Gastrocnemius medialis (tissue), 4 donors: Measurements from ENCODE around the gene VASN. TPM values are rescaled to one million over a fixed set of nuclear protein-coding genes. Genes with fewer than 3 reads are reported as not detected.
A peak's percentile ranks its signal among the peaks of the same experiment; 100 is the strongest.

ENCODE experiments used
- ATAC-seq, 2 donors: fragments of 150-250 bp; one replicate each; pipeline ENCODE4 v1.9.1; 2016
- DNase-seq, 2 donors: peaks; one replicate each; pipeline ENCODE4 v3.0.0-alpha.2; 2019
- H3K27ac ChIP-seq, 4 donors: fragments of 200-600 bp; sonication (generic); 1 replicate in 1 of 4; 2 replicates in 3 of 4; pipeline ENCODE4 v1.5.1; 2016 to 2018; ENCODE audit warnings: mild to moderate bottlenecking in 2 of 4, moderate library complexity in 1 of 4
- H3K27me3 ChIP-seq, 3 donors: fragments of 200-600 bp; sonication (generic) in 2 of 3; 1 replicate in 1 of 3; 2 replicates in 2 of 3; pipeline versions ENCODE4 v1.5.1 to v1.6.0; 2016 to 2019; ENCODE audit warnings: mild to moderate bottlenecking in 1 of 3, moderate library complexity in 1 of 3
- H3K36me3 ChIP-seq, 2 donors: fragments of 200-600 bp; sonication (generic) in 1 of 2; one replicate each; pipeline ENCODE4 v1.5.1; 2017 to 2018
- H3K4me1 ChIP-seq, 2 donors: fragments of 200-600 bp; sonication (generic) in 1 of 2; one replicate each; pipeline ENCODE4 v1.5.1; 2016 to 2017; ENCODE audit warnings: mild to moderate bottlenecking in 2 of 2
- H3K4me3 ChIP-seq, 4 donors: fragments of 200-600 bp; sonication (generic) in 3 of 4; 1 replicate in 1 of 4; 2 replicates in 3 of 4; pipeline ENCODE4 v1.5.1; 2016 to 2019; ENCODE audit warnings: mild to moderate bottlenecking in 2 of 4
- H3K9me3 ChIP-seq, 3 donors: fragments of 200-600 bp; sonication (generic) in 2 of 3; 1 replicate in 1 of 3; 2 replicates in 2 of 3; pipeline ENCODE4 v1.5.1; 2016 to 2019
- POLR2A ChIP-seq, 2 donors: fragments of 450-650 bp; IDR thresholded peaks; one replicate each; pipeline ENCODE4 v1.6.1; 2017; ENCODE audit warnings: antibody characterized with exemption in 2 of 2, mild to moderate bottlenecking in 2 of 2, moderate library complexity in 2 of 2
- in situ Hi-C, 4 donors: fragments of 200-750 bp; cut with MboI; loops; one replicate each; pipeline versions ENCODE4 v1.15.0 to v1.8.0; 2017; ENCODE audit warnings: low sequenced_read_pairs in 4 of 4
- intact Hi-C: fragments of 100-400 bp; cut with DNase I; formaldehyde crosslinking; loops from one replicate; pipeline ENCODE4 v1.15.1; 2023; ENCODE audit warnings: low total_unique reads
- total RNA-seq, 4 donors: library from RNA; depleted of rRNA; stranded (reverse); fragments of >200 nt; gene quantifications; one replicate each; pipeline versions ENCODE4 v1.1.0 to v1.2.3, GENCODE V29; 2016
- TF ChIP-seq, protein P1 (sequence below), 5 experiments: fragments of 450-650 bp in 3 of 5; fragments of 200-600 bp in 2 of 5; sonication (generic) in 2 of 5; IDR thresholded peaks in 4 of 5; conservative IDR thresholded peaks in 1 of 5; 1 replicate in 4 of 5; 2 replicates in 1 of 5; pipeline ENCODE4 v1.5.1; 2016 to 2019; ENCODE audit warnings: antibody characterized with exemption in 5 of 5, mild to moderate bottlenecking in 3 of 5, moderate library complexity in 3 of 5

VASN gene
- total RNA-seq, 4 donors from 2014 or later, result 2.4 to 12.8 (median 3.7) TPM

DNA sequence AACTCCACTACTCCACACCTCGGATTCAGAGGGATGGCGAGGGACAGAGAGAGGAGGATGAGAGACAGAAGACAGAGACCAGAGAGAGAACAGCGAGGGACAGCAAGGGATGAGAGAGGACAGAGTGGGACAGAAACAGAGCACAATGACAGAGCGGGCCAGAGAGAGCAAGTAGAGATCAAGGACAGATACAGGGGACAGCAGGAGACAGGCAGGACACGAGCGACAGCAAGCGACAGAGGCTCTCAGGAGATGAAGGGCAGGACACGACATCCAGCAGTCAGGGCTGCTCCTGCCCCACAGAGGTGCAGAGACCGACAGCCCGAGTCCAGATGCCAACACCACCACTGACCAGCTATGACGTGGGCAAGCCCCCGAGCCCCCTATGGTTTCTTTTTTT, 29.9 kb downstream of the VASN start:
- Histone ChIP-seq H3K27ac (no peak overlapping the region), H3K27me3 (no peaks in the 10 kb centered on the region), H3K4me3 (no peak overlapping the region), H3K9me3 (no peaks in the 10 kb centered on the region), H3K4me1 (no peaks in the 10 kb centered on the region), H3K36me3 (peaks cover 0 to 11% of the 10 kb centered on the region in 2 donors)
- intact Hi-C loops, result no loop called here
- DNase-seq, result no peak
- in situ Hi-C loops, result no loop called here
- TF ChIP-seq, protein P1, sequence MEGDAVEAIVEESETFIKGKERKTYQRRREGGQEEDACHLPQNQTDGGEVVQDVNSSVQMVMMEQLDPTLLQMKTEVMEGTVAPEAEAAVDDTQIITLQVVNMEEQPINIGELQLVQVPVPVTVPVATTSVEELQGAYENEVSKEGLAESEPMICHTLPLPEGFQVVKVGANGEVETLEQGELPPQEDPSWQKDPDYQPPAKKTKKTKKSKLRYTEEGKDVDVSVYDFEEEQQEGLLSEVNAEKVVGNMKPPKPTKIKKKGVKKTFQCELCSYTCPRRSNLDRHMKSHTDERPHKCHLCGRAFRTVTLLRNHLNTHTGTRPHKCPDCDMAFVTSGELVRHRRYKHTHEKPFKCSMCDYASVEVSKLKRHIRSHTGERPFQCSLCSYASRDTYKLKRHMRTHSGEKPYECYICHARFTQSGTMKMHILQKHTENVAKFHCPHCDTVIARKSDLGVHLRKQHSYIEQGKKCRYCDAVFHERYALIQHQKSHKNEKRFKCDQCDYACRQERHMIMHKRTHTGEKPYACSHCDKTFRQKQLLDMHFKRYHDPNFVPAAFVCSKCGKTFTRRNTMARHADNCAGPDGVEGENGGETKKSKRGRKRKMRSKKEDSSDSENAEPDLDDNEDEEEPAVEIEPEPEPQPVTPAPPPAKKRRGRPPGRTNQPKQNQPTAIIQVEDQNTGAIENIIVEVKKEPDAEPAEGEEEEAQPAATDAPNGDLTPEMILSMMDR (IDR thresholded peaks at IDR 0.05 in 4 of 5, conservative IDR thresholded peaks at IDR 0.05 in 1 of 5), result no peak
- TF ChIP-seq POLR2A (IDR thresholded peaks at IDR 0.05), result no peak
- no peak for ATAC-seq

DNA sequence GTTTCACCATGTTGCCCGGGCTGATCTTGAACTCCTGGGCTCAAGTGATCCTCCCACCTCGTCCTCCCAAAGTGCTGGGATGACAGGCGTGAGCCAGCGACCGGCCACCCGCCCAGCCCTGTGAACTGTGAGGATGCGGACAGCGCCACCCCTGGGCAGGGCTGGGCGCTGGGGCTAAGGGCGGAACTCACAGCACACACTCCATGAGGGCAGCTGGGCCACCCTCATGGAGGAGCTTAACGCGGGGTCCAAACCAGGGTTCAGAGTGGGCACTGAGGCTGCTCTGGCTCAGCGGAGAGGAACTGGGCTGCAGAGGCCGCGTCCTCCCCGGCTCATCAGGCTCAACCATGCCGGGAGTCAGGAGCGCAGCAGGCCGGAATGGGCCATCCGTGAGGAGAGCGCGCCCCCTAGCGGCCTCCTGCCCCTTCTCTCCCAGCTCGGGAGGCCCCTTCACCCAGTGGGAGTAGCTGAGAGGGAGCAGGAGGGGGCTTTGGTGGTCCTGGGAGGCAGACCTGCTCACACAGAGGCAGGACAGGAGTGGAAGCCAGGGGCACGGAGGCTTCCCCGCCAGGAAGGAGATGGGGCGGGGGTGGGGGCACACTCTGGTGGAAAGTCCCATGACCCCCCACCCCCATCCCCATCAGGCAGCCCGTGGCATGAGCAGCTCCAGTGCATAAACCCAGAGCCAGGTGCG, 30.9 kb downstream of the VASN start:
- H3K36me3 ChIP-seq, result peaks cover 0 to 22% of the 10 kb centered on the region in 2 donors

DNA sequence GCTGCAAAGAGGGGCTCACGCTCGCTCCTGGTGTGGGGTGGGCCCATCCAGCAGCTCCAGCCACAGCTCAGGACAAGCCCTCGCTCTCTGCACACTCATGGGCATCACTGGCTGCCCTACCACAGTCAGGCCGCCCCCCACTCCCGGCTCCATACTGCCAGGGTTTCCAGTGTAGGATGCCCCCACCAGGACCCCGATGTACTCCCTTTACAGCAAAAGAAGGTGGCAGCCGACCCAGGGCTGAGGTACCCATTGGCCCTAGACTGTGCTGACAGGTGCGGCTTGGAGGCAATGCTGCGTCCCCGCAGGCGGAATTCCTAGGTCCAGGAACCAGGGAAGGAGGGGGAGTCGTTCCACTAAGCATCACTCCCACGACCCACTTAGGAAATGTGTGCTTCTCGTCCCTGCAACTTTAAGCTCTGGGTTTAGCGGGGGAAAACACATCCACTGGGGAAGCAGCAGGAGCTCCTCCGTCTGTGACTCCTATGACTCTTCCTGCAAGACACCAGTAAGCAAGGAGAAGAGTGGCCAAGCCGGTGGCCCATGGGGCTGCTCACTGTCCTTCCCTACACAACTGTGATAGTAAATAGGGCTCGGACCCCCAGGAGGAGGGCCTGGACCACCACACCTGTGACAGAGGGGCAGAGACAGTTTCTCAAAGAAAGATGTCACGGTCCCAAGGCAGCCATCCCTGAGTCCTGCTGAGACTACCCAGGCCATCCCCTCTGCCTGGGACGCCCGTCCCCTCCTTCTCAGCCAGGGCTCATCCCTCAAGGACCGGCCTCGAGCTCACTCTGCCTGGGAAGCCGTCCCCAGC, 31.7 kb downstream of the VASN start:
- TF ChIP-seq POLR2A (IDR thresholded peaks at IDR 0.05), result no peak
- TF ChIP-seq, protein P1 (IDR thresholded peaks at IDR 0.05 in 4 of 5, conservative IDR thresholded peaks at IDR 0.05 in 1 of 5), result no peak
- intact Hi-C loops, result no loop called here
- Histone ChIP-seq H3K36me3 (peaks cover 0 to 22% of the 10 kb centered on the region in 2 donors), H3K4me3 (no peak overlapping the region), H3K27ac (no peak overlapping the region), H3K27me3 (no peaks in the 10 kb centered on the region), H3K9me3 (no peaks in the 10 kb centered on the region), H3K4me1 (peaks cover 0 to under 1% of the 10 kb centered on the region in 2 donors)
- no peak for ATAC-seq
- no peak for DNase-seq
- in situ Hi-C loops, result no loop called here

More for the DNA sequence above, 30.9 kb downstream of the VASN start:
- in situ Hi-C loops (no loop called here), intact Hi-C loops (loop anchor here (1.0 kb wide), 2 partner anchors 43 to 114 kb away; no protein-coding TSS in a partner anchor)
- H3K27ac ChIP-seq, result no peak overlapping the region
- H3K4me3 ChIP-seq, result no peak overlapping the region
- ATAC-seq (peak; percentile 87 to 98), DNase-seq (peak; percentile 54 to 71)
- H3K27me3 ChIP-seq, result no peaks in the 10 kb centered on the region
- H3K9me3 ChIP-seq, result no peaks in the 10 kb centered on the region
- H3K4me1 ChIP-seq, result no peaks in the 10 kb centered on the region
- TF ChIP-seq, protein P1 (IDR thresholded peaks at IDR 0.05 in 4 of 5, conservative IDR thresholded peaks at IDR 0.05 in 1 of 5), result peak; percentile 93 to 97 (median 96)
- no peak for TF ChIP-seq POLR2A (IDR thresholded peaks at IDR 0.05)

DNA sequence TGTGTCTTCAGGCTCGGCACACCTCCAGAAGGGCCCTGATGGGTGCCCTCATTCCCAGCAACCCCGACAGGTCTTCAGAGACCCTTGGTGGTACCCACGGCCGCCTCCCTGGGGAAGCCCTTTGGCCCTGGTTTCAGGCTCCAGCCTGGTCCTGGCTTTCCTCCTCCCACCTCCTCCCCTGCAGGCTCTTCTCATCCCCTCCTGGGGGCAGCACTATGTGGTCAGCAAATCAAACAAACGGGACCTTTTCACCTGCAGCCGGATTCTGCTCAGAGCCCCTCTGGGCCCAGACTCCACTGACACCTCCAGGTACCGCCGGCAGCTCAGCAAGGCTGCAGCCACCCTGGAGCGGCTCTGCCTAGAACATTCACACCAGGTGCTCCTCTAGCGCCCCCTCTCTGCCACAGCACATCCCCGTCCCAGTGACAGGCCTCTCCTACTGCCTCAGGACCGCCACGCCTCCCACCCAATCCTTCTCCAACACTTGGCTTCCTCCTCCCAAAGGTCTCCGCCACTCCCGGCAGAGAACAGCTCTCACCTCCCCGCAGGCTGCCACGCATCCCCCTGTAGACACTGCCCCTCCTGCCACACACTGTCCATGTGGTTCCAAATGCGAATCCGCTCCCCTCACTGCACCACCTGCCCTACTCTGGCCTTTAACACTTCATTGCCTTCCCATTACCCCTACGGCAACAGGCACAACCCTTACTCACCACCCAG, 32.8 kb downstream of the VASN start:
- TF ChIP-seq, protein P1 (IDR thresholded peaks at IDR 0.05 in 4 of 5, conservative IDR thresholded peaks at IDR 0.05 in 1 of 5), result peak in 2 of 5 experiments; percentile 26 to 37
- TF ChIP-seq POLR2A (IDR thresholded peaks at IDR 0.05), result no peak
- no peak for DNase-seq
- H3K4me3 ChIP-seq, result no peak overlapping the region
- intact Hi-C loops, result no loop called here
- in situ Hi-C loops, result no loop called here
- no peaks in the 10 kb centered on the region for H3K9me3 ChIP-seq
- ATAC-seq, result no peak
- H3K36me3 ChIP-seq, result peaks cover 0 to 22% of the 10 kb centered on the region in 2 donors
- H3K4me1 ChIP-seq, result peaks cover 0 to 4% of the 10 kb centered on the region in 2 donors
- H3K27ac ChIP-seq, result no peak overlapping the region
- H3K27me3 ChIP-seq, result no peaks in the 10 kb centered on the region
